Measurements from ENCODE around the gene AIFM2. TPM values are rescaled to one million over a fixed set of nuclear protein-coding genes. Genes with fewer than 3 reads are reported as not detected.
A peak's percentile ranks its signal among the peaks of the same experiment; 100 is the strongest.

AIFM2 gene
- total RNA-seq, 1 donor from 2014 or later = 12.4 TPM

DNA sequence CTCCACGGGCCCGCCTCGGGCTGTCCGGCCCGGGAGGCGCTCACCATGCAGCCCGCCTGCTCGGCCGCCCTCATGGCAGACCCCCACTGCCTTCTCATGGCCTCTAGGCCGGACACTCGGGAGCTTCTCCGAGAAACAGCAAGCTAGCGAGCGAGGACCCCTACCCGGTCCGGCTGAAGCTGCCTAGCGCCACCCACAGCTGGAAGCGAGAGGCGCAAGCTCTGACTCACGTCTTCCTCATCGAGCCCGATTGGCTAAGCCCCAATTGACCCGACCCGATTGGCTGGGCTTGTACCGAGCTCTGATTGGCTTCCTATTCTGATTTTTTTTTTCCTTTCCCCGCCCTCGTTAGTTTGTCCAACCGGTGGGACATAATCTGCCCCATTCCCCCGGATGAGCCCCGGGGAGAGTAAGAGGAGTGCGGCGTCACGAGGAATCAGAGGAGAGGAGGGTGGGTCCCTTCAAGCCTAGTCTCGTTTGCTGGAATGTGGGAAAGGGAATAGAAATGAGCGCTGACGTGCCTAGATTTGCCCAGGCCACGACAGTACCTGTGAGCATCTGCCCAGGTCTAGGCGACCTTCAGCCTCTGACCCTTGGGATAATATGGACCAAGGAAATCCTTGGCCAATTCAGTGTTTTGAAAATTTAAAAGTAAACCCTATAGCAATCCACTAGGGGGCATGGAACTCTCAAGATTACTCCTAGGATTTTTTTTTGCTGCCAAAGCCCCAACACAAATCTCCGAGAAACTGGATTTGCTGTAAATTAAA is 14.0 kb upstream of the AIFM2 start, which contains the start of gene TYSND1:
Gene TYSND1 (minus strand): TSS at position 212 of the 770 bp plus-strand sequence. CDS start 114 bp downstream, at position 98.
- DNase-seq (ENCODE audit: low spot score) = peak; percentile 98

DNA sequence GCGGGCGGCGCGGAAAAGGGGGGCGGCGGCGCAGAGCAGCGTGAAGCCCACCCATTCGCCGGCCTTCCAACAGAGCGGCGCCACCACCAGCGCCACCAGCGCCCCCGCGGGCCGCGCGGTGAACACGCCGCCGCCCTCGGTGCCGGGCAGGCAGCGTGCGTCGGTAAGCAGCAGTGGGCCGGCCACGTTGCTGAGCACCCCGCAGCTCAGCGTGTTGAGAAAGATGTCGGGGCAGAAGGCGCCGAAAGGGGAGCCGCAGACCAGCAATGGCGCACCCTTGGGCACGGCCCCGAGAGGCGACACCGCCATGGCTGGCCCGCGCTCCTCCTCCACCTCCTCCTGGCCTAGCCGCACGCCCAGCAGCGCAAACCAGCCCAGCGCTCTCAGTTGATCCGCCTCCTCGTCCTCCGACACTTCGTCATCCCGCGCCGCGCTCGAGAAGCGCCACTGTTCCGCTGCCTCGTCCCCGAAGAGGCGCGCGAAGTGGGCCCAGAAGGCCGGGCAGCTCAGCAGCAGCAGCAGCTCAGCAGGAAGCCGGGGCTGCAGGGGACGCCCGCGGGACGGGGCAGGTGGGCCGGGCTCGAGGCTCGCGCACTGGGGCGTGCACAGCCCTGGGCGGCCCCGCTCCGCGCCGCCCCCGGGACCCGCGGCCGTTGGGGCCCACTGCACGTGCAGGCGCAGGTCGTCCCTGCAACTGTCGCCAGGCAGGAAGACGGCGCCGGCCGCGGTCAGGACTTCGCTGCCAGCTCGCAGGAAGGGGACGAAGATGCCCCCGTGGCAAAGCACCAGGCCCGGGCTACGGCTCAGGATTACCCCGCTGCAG is 13.3 kb upstream of the AIFM2 start:
- peak; percentile 71 for DNase-seq (ENCODE audit: low spot score)

DNA sequence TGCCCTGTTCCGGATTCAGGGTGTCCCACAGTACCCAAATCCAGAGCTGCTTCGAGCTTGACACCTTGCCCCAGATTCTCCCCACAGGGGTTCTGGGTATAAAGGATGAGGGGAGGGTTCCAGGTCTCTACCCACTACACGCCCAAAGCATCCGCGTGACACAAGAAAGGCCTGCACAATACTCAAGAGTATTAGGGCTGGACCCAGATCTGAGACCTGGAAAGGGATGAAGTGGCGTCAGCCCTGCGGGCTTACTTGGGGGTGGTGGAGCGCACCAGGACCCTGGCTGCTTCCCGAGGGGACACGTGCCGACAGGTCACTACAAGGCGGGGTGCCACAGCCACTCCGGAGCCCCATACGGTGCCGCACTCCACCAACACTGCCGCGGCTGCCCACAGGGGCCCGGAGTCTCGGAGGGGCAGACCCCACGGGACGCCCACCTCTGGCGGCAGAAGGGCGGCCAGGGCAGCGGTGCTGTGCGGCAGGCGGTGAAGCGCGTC is 12.6 kb upstream of the AIFM2 start:
- DNase-seq (ENCODE audit: low spot score) = no peak

DNA sequence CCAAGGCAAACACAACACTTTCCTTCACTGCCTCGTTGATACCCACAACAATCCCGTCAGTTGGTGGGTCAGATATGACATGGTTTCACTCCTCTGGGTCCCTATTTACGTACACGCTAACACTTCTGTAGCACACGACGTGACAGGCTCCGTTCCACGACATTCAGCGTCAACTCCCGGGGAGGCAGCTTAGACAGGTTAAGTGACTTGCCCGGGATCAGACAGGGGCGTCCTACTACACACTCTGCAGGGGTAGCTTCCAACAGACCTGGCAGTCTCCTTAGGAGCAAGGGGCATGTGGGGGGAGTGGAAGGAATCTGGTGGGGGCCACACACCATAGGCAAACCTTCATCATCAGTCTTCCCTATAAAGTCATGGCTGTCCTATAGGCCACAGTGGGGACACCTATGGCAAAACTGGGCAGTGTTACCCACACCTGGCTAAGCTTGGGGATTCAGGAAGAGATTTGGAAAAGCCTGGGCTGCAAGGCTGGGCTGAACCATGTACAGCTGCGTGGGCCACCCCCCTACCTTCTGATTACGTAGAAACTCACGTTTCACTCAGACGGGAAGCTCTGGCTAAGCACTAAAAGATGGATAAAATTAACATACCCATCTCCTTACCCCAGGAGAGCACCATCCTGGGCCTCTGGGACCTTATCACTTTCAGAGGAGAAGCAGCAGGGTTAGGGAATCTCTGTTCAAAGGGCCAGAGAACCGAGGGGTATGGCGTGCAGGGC is 11.9 kb upstream of the AIFM2 start:
- no peak for DNase-seq (ENCODE audit: low spot score)

DNA sequence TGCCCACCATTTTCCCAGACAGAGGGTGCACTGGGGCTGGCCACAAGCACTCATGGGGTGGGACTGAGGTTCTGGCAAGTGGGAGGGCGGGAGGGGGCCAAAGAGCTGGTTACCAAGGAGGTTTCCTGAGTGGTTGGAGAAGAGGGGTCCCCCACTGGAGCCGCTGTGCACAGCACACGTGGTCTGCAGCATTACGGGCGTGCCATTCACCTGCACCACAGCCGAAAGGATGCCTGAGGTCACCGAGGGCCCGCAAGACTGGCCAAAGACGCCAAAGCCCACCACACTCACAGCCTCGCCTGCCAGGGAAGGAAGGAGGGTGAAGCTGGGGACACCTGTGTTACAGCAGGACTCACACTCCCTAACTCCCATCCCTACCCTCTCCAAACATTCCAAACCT is 9.9 kb upstream of the AIFM2 start:
- no peak for DNase-seq (ENCODE audit: low spot score)

DNA sequence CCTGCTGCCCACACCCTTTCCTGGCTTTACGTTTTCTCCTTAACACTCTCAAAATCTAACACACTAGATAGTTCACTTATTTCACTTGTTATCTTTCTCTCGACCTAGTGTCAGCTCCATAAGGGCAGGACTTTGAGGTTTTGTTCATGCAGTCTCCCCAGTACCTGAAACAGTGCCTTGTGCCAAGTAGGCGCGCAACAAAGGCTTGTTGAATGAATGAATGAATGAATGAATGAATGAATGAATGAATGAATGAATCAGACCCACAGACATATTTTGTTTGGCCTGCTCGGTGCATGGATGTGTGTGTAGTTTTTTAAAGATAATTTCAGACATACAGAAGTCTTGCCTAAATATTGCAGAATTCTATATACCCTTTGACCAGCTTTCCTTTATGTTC is 7.7 kb upstream of the AIFM2 start:
- DNase-seq (ENCODE audit: low spot score) = no peak

DNA sequence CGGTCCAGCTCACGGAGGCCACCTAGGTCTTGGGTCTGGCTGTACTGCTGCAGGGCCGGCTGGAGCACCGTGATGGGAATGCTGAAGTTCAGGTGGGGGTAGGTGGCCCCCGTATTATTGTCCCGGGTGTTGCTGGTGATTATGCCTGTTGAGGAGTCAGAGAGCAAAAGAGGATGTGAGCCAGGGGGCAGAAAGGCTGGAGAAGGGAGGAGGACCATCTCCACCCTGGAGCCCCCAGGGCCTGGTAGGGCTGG is 7.3 kb upstream of the AIFM2 start:
- no peak for DNase-seq (ENCODE audit: low spot score)

DNA sequence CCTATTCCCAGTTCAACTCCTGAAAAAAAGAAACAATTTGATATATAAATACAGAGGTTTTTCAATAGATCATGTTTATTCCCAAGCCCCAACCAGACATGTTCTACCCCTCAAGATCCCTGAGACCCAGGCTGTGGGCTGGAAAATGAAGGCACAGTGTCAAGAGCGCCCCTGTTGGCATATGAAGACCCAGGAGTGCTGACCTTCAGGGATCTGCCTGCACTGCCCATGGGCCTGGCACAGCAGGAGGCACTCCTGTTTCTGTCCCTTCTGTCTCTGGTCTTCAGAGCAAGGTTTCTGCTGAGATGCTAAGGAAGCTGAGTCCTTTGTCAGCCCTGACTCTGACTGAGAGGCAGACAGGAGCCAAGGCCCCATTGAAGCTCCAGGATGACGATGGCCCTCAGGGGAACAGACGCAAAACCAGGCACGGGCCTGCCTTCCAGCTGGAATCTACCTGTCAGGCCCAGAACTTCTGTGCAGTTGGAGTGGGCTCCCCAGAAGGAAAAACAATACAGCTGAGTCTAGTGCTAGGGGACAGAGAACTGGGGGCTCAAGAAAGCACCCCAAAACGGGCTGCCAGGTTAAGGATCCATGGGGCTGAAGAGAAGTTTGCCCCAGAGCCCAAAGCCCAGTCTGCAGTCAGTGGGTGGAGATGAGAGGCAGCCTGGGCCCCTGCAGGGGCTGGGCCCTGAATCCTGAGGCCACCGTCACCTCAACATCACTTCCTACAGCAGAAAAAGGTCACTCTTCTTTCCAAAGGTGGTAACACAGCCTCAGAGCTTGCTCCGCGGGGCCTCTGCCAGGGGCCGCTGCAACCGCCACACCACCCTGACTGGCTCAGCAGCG is 6.7 kb upstream of the AIFM2 start:
- no peak for DNase-seq (ENCODE audit: low spot score)

DNA sequence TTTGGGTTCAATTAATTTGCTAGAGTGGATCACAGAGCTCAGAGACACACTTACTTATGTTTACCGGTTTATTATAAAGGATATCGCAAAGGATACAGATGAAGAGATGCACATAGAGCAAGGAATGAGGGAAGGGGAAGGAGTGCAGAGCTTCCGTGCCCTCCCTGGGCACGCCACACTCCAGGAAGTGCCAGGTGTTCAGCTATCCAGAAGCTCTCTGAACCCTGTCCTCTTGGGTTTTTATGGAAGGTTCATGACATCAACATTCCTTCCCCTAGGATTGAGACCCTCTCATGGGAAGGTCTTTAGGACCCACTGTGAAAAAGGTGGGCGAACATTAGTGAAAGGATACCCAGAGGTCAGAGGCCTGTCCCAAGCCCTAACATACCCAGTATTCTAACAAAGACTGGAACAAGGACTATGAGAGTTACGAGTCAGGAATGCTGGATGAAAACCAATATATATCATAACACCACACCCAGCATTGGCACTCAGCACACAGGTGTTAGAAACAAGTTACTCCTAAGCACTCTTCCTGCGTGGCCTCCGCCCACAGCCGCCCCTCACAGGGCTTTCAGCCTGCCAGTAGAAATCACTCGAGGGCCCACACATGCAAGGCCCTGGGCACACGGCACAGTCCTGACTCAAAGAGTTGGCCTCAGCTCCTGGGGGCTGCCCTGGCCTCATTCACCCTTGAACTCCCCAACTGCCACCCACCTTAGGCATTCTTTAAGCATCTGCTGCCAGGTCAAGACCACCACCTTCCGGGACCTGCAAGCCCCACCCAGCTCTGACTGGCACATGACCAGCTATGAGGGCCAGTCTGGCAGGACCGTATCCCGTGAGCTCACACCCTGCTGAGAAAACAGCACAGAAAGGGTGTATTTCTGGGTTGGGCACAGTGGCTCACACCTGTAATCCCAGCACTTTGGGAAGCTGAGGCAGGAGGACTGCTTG is 5.6 kb upstream of the AIFM2 start:
- DNase-seq (ENCODE audit: low spot score) = no peak

DNA sequence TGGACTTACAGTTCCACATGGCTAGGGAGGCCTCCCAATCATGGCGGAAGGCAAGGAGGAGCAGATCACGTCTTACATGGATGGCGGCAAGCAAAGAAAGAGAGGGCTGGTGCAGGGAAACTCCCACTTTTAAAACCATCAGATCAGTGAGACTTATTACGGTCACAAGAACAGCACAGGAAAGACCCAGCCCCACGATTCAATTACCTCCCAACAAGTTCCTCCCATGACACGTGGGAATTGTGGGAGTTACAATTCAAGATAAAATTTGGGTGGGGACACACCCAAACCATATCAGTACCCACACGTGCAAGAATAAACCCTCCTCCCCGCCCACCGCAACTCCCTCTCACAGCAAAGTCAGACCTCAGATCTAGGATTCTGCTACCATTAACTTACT is 4.5 kb upstream of the AIFM2 start:
- DNase-seq (ENCODE audit: low spot score) = peak; percentile 25

DNA sequence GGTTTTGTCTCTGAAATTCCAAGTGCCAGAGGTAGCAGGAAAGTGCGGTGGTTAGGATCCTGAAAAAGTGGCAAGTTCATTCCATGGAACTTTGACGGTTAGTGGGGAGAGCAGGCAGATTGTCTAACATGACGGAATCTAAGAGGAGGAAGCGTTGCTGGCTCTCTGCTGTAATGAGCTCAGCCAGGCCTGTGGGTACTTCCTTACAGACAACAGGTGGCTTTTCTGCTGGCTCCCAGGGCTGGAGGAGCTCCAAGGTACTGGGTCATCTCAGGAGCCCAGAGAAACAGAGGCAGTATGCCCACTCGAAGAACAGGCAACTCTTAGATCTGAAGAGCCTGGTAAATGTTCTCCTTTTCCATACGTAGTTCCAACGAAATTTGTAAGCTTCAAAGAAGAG is 3.1 kb upstream of the AIFM2 start:
- DNase-seq (ENCODE audit: low spot score) = peak; percentile 38

DNA sequence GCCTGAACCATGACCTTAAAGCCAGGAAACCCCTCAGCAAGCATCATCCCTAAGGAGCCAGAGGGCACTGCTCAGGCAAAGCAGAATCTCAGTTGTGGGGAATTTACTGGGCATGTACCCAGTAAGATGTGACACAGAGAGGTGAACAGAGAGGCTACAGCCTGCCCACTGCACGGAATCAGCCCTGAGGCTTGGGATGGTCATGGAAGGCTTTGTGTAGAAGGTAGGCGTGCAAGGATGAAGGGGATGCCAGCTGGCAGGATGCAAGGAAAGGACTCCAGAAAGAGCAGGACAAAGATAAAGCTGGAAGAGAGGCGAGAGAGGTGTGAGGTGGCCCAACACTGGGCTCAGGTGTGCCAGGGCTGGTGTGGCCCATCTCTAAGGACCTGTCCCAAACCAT is 2.4 kb upstream of the AIFM2 start:
- DNase-seq (ENCODE audit: low spot score) = peak; percentile 22

DNA sequence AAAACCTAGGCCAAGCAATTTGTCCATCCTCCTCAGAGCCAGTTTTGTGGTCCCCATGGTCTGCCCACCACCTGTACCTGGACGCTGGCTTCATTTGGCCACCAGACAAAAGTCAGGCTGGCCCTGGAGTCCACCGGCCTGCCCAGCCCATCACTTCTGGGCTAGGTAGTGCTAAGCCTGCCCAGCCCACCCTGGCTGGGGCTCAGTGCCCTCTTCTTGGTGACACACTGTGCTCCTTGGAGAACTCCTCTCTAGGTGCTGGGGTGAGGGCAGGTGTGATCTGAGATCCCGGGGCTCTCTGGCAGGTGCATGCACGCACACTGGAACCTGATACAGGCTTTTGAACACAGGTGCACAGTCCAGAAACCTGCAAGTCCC is 1.1 kb downstream of the AIFM2 start:
- DNase-seq (ENCODE audit: low spot score) = no peak

DNA sequence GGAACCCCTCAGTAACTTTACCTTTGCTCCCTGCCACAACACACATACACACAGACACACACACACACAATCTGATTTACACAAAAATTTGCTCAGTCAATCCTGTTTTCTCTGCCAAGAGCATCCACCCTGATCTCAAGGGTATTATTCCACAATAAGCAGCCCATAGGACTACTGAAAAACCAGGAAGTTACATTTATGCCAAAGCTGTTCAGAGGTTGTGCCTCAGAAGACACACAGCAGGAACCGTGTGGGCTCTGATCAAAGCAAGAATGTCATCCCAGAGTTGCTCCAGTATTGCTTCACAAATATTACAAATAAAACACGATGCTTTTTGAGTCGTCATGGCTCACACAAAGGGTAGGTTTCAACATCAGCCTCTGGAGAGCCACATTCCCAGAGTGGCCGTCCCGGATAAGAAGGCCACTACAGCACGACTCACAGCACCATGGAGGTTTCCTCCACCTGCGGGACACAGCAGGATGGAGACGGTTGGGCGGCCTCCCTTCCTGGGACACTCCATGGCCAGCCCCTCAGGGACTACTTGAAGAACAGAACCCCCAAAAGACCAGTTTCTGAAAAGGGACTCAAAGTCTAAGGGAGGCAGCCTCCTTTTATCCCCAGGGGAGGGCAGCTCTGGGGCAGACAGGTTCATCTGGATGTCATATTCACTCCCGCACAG is 1.6 kb downstream of the AIFM2 start:
- DNase-seq (ENCODE audit: low spot score) = no peak

DNA sequence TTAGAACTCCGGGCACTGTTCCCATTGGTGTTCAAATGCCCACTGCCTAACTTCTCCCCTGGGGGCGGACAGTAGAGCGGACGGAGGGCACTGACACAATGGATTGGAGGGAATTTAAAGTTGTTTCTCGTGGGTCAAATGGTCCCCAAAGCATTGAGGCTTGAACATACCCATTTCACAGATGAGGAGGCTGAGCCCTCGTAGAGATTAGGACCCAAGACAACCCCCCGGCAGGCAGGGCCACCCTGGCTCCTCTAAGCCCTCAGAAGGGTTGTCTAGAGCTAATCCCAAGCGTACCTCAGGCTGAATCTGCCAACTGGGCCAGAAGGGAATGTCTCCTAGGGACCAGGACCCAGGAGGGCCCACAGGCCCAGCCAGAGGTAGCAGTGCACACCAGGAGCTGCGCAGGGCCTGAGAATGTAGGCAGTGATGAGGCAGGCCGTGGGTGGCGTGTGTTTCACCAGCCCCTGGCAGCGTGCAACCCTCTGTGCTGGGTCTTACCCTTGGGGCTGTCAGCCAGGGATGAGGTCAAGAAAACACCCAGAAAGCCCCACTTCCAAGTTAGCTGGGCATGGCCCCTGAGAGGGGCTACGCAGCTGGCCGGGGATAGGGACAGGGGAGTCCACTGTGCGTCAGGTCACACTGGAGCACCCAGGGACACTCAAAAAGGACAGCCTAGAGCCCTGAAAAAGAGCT is 5.8 kb downstream of the AIFM2 start:
- no peak for DNase-seq (ENCODE audit: low spot score)

DNA sequence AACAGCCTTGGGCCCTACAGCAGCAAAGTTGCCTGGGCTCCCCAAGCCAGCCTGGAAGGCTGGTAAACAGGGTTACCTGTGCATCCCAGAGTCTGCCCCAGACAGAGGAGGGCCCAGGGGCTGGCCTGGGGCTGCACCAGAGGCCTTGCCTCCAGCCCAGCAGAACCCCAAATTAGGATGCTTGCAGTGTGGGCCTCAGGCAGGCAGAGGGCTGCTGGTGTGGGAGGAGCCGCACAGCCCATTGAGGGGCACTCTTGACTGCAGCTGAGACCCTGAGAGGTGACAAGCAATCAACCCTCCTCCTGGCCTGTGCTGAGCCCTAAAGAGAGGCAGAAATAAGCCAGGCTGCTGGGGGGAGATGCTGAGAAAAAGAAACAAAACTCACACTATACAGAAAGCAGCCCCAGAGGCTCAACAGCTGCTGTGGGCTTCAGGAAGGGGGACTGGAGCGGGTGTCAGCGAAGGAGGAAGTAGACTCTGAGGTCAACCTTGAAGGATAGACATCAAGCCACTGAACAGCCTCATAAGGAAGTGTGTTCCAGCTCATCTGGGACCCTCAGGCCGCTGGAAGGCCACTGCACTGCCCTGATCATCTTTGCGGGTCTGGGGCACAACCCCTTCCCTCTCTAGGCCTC is 6.6 kb downstream of the AIFM2 start:
- DNase-seq (ENCODE audit: low spot score) = no peak

DNA sequence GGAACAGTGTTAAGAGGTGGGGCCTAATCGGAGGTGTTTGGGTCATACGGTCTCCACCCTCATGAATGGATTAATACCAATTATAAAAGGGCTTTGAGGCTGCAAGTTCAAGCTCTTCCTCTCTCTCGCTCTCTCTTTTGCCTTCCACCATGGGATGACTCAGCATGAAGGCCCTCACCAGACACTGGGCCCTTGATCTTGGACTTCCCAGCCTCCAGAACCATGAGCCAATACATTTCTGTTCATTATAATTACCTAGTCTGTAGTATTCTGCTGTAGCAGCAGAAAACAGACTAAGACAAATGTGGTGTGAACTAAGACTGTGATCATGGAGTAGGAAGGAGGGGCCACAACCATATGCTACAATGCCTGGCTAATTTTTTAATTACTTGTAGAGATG is 7.7 kb downstream of the AIFM2 start:
- DNase-seq (ENCODE audit: low spot score) = no peak

DNA sequence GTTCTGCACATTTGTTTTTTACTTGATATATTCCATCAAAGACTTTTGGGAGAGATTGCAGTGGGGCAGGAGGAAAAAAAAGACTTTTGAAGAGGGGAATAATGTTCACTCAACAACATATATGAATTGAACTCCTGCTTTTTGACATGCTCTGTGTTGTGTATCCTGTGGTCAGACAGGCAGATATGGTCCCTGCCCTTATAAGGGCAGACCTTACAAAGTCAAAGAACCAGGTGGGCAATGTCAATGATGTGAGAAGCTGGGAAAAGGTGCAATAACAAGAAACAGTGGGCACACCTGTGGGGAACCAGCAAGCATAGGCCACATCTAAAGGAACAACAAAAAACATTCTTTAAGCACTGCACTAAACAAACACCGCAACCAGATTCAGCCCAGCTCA is 8.2 kb downstream of the AIFM2 start:
- no peak for DNase-seq (ENCODE audit: low spot score)

DNA sequence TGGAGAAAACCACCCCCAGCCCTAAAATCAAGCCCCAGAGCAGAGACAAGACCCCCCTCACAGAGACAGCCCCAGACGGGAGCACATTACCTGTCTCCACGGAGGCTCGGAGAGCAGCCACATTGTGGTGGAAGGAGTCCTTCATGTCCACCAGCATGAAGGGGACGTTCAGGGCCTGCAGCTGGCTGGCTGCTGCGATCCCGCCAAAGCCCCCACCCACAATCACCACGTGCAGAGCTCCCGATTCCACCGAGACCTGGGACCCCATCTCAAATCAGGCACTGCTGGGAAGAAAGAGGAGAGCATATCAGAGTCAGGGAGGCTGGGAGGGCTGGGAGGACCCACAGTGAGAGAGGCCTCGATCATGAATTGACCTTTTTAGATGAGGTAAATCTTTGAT is 8.8 kb downstream of the AIFM2 start:
- DNase-seq (ENCODE audit: low spot score) = no peak

Measured in ureter (tissue), 1 donor.